ENCODE data around the gene DAPP1. TPM values are rescaled to one million over a fixed set of nuclear protein-coding genes. Genes with fewer than 3 reads are reported as not detected.

Gene DAPP1
- total and polyA plus RNA-seq, 2 experiments from 2014 or later: not detected

DNA sequence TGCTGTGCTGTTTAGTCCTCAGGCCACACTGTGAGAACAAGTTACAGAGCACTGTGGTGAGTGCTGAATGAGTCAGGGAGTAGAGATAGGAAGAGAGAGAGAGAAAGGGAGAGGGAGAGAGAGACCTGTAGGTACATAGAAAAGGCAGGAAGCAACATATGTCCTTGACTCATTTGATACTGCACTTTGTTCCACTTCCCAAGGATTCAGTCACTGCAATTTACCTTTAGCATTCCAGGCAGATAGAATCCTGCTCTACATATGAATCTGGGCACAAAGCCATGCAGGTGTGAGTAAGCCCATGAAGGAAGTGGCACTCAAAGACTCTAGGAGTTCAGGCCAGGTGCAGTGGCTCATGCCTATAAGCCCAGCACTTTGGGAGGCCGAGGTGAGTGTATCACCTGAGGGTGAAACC is 1.0 kb upstream of the DAPP1 start:
- Histone ChIP-seq H3F3A (replicated peaks; ENCODE audit: low read depth) (no peaks in the 10 kb centered on the region), H2AFZ (peak overlapping the region; percentile 56; the same call in 1 of the 2 replicates)
- peak; percentile 62; the same call in 1 of the 3 replicates for ATAC-seq

More for the DNA sequence above, 1.0 kb upstream of the DAPP1 start:
- DNase-seq (ENCODE audit: low spot score): peak; percentile 33
- peaks cover 10% of the 10 kb centered on the region for H3K4me1 Mint-ChIP-seq
- H3K4me3 ChIP-seq: no peak overlapping the region
- no peaks in the 10 kb centered on the region for H4K20me1 ChIP-seq (replicated peaks; ENCODE audit: insufficient read depth)
- H3K36me3 Mint-ChIP-seq (ENCODE audit: low read depth): no peaks in the 10 kb centered on the region
- H3K27ac ChIP-seq (ENCODE audit: low read depth): no peak overlapping the region
- no peak overlapping the region for H3K4me3 Mint-ChIP-seq
- TF ChIP-seq EZH2 (IDR thresholded peaks at IDR 0.05; ENCODE audit: low read depth, unreplicated experiment) (no peak), ZNF331 (CRISPR knock-in tag; IDR thresholded peaks at IDR 0.05; ENCODE audit: low read depth) (no peak), EZH2phosphoT487 (IDR thresholded peaks at IDR 0.05; ENCODE audit: unreplicated experiment) (no peak), NANOG (IDR thresholded peaks at IDR 0.05; ENCODE audit: borderline replicate concordance) (no peak), JUNB (IDR thresholded peaks at IDR 0.05; ENCODE audit: unreplicated experiment) (no peak), REST (IDR thresholded peaks at IDR 0.05; ENCODE audit: unreplicated experiment) (no peak), POLR2AphosphoS5 (IDR thresholded peaks at IDR 0.05; ENCODE audit: low read depth) (no peak), ZNF114 (CRISPR knock-in tag; IDR thresholded peaks at IDR 0.05) (no peak), CREB1 (CRISPR knock-in tag; IDR thresholded peaks at IDR 0.05; ENCODE audit: low read depth) (no peak), STAT1 (IDR thresholded peaks at IDR 0.05; ENCODE audit: unreplicated experiment) (no peak)
- TF ChIP-seq, protein P1, sequence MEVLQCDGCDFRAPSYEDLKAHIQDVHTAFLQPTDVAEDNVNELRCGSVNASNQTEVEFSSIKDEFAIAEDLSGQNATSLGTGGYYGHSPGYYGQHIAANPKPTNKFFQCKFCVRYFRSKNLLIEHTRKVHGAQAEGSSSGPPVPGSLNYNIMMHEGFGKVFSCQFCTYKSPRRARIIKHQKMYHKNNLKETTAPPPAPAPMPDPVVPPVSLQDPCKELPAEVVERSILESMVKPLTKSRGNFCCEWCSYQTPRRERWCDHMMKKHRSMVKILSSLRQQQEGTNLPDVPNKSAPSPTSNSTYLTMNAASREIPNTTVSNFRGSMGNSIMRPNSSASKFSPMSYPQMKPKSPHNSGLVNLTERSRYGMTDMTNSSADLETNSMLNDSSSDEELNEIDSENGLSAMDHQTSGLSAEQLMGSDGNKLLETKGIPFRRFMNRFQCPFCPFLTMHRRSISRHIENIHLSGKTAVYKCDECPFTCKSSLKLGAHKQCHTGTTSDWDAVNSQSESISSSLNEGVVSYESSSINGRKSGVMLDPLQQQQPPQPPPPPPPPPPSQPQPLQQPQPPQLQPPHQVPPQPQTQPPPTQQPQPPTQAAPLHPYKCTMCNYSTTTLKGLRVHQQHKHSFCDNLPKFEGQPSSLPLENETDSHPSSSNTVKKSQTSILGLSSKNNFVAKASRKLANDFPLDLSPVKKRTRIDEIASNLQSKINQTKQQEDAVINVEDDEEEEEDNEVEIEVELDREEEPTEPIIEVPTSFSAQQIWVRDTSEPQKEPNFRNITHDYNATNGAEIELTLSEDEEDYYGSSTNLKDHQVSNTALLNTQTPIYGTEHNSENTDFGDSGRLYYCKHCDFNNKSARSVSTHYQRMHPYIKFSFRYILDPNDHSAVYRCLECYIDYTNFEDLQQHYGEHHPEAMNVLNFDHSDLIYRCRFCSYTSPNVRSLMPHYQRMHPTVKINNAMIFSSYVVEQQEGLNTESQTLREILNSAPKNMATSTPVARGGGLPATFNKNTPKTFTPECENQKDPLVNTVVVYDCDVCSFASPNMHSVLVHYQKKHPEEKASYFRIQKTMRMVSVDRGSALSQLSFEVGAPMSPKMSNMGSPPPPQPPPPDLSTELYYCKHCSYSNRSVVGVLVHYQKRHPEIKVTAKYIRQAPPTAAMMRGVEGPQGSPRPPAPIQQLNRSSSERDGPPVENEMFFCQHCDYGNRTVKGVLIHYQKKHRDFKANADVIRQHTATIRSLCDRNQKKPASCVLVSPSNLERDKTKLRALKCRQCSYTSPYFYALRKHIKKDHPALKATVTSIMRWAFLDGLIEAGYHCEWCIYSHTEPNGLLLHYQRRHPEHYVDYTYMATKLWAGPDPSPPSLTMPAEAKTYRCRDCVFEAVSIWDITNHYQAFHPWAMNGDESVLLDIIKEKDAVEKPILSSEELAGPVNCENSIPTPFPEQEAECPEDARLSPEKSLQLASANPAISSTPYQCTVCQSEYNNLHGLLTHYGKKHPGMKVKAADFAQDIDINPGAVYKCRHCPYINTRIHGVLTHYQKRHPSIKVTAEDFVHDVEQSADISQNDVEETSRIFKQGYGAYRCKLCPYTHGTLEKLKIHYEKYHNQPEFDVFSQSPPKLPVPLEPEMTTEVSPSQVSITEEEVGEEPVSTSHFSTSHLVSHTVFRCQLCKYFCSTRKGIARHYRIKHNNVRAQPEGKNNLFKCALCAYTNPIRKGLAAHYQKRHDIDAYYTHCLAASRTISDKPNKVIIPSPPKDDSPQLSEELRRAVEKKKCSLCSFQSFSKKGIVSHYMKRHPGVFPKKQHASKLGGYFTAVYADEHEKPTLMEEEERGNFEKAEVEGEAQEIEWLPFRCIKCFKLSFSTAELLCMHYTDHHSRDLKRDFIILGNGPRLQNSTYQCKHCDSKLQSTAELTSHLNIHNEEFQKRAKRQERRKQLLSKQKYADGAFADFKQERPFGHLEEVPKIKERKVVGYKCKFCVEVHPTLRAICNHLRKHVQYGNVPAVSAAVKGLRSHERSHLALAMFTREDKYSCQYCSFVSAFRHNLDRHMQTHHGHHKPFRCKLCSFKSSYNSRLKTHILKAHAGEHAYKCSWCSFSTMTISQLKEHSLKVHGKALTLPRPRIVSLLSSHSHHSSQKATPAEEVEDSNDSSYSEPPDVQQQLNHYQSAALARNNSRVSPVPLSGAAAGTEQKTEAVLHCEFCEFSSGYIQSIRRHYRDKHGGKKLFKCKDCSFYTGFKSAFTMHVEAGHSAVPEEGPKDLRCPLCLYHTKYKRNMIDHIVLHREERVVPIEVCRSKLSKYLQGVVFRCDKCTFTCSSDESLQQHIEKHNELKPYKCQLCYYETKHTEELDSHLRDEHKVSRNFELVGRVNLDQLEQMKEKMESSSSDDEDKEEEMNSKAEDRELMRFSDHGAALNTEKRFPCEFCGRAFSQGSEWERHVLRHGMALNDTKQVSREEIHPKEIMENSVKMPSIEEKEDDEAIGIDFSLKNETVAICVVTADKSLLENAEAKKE (CRISPR knock-in tag; IDR thresholded peaks at IDR 0.05): no peak
- TF ChIP-seq, protein P2, sequence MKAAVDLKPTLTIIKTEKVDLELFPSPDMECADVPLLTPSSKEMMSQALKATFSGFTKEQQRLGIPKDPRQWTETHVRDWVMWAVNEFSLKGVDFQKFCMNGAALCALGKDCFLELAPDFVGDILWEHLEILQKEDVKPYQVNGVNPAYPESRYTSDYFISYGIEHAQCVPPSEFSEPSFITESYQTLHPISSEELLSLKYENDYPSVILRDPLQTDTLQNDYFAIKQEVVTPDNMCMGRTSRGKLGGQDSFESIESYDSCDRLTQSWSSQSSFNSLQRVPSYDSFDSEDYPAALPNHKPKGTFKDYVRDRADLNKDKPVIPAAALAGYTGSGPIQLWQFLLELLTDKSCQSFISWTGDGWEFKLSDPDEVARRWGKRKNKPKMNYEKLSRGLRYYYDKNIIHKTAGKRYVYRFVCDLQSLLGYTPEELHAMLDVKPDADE (IDR thresholded peaks at IDR 0.05): no peak
- TF ChIP-seq, protein P3, sequence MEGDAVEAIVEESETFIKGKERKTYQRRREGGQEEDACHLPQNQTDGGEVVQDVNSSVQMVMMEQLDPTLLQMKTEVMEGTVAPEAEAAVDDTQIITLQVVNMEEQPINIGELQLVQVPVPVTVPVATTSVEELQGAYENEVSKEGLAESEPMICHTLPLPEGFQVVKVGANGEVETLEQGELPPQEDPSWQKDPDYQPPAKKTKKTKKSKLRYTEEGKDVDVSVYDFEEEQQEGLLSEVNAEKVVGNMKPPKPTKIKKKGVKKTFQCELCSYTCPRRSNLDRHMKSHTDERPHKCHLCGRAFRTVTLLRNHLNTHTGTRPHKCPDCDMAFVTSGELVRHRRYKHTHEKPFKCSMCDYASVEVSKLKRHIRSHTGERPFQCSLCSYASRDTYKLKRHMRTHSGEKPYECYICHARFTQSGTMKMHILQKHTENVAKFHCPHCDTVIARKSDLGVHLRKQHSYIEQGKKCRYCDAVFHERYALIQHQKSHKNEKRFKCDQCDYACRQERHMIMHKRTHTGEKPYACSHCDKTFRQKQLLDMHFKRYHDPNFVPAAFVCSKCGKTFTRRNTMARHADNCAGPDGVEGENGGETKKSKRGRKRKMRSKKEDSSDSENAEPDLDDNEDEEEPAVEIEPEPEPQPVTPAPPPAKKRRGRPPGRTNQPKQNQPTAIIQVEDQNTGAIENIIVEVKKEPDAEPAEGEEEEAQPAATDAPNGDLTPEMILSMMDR (conservative IDR thresholded peaks at IDR 0.05; ENCODE audit: low read depth in 2 of 2): no peak
- H3K4me1 ChIP-seq (ENCODE audit: insufficient read depth): no peaks in the 10 kb centered on the region
- no peak overlapping the region for H3K27ac Mint-ChIP-seq
- no peaks in the 10 kb centered on the region for H3K9me3 Mint-ChIP-seq
- no peaks in the 10 kb centered on the region for H3K79me2 ChIP-seq (replicated peaks; ENCODE audit: insufficient read depth)
- H3K36me3 ChIP-seq (ENCODE audit: insufficient read depth): no peaks in the 10 kb centered on the region
- H3K4me2 ChIP-seq: peak overlapping the region; percentile 47; the same call in 1 of the 2 replicates
- 0 out of 2 replicates have a peak, but pooled peaks cover 6% of the 10 kb centered on the region for H3K9me2 ChIP-seq (ENCODE audit: insufficient read depth)
- H3K27me3 ChIP-seq (ENCODE audit: insufficient read depth): no peaks in the 10 kb centered on the region
- H3K27me3 Mint-ChIP-seq (ENCODE audit: insufficient read depth, low read depth, poor library complexity): no peaks in the 10 kb centered on the region

Data from GM23338 (cell line).